SK-N-SH treated with all-trans-retinoic acid at 6 μM for 48 hours (cell line): Measurements from ENCODE around the gene ALK.

Experiments used
- BACH2 ChIP-seq: fragments of 250-450 bp; sonication (Bioruptor Pico); IDR thresholded peaks from 2 replicates; pipeline ENCODE4 v1.9.0; 2021; ENCODE audit warnings: mild to moderate bottlenecking, borderline replicate concordance
- ESRRG ChIP-seq: fragments of 250-450 bp; sonication (Bioruptor Pico); IDR thresholded peaks from 2 replicates; pipeline ENCODE4 v1.6.1; 2021; ENCODE audit warnings: mild to moderate bottlenecking
- ISL1 ChIP-seq: fragments of 250-450 bp; sonication (Bioruptor Pico); IDR thresholded peaks from 2 replicates; pipeline ENCODE4 v2.1.2; 2022; ENCODE audit warnings: mild to moderate bottlenecking, moderate library complexity
- PATZ1 ChIP-seq: fragments of 250-450 bp; sonication (Bioruptor Pico); IDR thresholded peaks from 2 replicates; pipeline ENCODE4 v1.8.0; 2020; ENCODE audit warnings: mild to moderate bottlenecking, moderate library complexity, borderline replicate concordance
- PPARA ChIP-seq: fragments of 250-450 bp; sonication (Bioruptor Pico); IDR thresholded peaks from 2 replicates; pipeline ENCODE4 v1.5.0; 2020; ENCODE audit warnings: mild to moderate bottlenecking, borderline replicate concordance
- RARB ChIP-seq: fragments of 250-450 bp; sonication (Bioruptor Pico); IDR thresholded peaks from 2 replicates; pipeline ENCODE4 v1.8.0; 2021; ENCODE audit warnings: mild to moderate bottlenecking, moderate library complexity
- TF ChIP-seq, protein P1 (sequence below): fragments of 250-450 bp; sonication (Bioruptor Pico); IDR thresholded peaks from 2 replicates; pipeline ENCODE4 v1.5.1; 2020; ENCODE audit warnings: low read depth, mild to moderate bottlenecking, moderate library complexity

DNA sequence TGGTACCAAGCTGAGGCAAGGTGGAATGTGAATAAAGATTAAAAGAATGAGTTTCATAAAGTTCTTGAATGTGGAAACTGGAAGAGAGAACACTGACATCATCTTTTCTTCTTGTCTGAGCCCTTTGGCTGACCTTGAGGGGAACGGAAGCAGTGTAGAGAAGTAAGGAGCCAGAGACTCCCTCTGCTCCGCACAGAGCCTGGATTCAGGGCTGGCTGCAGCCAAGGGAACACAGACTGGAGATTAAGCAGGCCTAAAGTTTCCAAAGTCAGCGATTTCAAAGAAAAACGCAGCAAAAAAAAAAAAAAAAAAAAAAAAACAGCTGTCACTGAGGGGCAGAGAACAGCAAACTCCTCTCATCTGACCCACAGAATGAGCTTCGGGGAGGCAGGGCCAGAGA, 19.3 kb upstream of the ALK start:
- TF ChIP-seq ISL1 (CRISPR knock-in tag), result no peak
- TF ChIP-seq BACH2, result no peak
- no peak for TF ChIP-seq PATZ1 (CRISPR knock-in tag)
- TF ChIP-seq RARB (CRISPR knock-in tag), result no peak
- no peak for TF ChIP-seq ESRRG
- no peak for TF ChIP-seq PPARA (CRISPR knock-in tag)
- TF ChIP-seq, protein P1, sequence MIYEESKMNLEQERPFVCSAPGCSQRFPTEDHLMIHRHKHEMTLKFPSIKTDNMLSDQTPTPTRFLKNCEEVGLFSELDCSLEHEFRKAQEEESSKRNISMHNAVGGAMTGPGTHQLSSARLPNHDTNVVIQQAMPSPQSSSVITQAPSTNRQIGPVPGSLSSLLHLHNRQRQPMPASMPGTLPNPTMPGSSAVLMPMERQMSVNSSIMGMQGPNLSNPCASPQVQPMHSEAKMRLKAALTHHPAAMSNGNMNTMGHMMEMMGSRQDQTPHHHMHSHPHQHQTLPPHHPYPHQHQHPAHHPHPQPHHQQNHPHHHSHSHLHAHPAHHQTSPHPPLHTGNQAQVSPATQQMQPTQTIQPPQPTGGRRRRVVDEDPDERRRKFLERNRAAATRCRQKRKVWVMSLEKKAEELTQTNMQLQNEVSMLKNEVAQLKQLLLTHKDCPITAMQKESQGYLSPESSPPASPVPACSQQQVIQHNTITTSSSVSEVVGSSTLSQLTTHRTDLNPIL (CRISPR knock-in tag), result no peak
